Adrenal gland (tissue), 5 donors: ENCODE measurements around the gene ECI1.

Source experiments
- POLR2A ChIP-seq, 2 donors: fragments of 450-650 bp; IDR thresholded peaks; one replicate each; pipeline ENCODE4 v1.6.1; 2017; ENCODE audit warnings: antibody characterized with exemption in 2 of 2, mild to moderate bottlenecking in 2 of 2, moderate library complexity in 1 of 2
- TF ChIP-seq, protein P1 (sequence below), 6 experiments: fragments of 450-650 bp in 4 of 6; fragments of 200-600 bp in 2 of 6; sonication (generic) in 1 of 6; IDR thresholded peaks; 1 replicate in 5 of 6; 2 replicates in 1 of 6; pipeline versions ENCODE4 v1.5.1 to v1.8.0; 2016 to 2021; ENCODE audit warnings: antibody characterized with exemption in 6 of 6, mild to moderate bottlenecking in 2 of 6, moderate library complexity in 1 of 6
- donor health status: DM: no; HTN: no; CAD: no.

DNA sequence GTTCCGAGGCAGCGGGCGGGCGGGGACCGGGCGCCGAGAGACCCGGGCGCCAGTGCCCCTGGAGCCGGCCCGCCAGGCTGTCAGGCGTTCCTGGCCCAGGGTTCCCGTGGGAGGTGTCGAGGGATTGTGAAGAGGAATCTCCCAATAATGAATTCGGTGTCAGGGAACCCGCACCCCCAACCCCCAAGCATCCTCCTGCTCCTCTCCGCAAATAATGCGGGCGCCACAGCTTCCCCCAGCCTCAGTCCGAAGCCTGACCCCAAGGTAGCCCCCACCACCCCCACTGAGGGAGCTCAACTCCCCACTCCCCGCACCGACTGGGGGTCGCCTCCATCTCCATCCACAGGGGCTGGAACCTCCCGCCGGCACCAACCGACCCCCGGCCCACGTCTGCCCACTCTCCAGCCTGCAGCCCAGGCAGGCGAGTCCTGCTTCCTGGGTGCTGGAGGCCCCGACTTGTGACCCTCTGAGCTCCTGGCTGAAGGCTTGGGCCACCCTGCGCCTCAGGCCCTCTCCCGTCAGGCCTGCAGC, 54.3 kb downstream of the ECI1 start:
- TF ChIP-seq, protein P1, sequence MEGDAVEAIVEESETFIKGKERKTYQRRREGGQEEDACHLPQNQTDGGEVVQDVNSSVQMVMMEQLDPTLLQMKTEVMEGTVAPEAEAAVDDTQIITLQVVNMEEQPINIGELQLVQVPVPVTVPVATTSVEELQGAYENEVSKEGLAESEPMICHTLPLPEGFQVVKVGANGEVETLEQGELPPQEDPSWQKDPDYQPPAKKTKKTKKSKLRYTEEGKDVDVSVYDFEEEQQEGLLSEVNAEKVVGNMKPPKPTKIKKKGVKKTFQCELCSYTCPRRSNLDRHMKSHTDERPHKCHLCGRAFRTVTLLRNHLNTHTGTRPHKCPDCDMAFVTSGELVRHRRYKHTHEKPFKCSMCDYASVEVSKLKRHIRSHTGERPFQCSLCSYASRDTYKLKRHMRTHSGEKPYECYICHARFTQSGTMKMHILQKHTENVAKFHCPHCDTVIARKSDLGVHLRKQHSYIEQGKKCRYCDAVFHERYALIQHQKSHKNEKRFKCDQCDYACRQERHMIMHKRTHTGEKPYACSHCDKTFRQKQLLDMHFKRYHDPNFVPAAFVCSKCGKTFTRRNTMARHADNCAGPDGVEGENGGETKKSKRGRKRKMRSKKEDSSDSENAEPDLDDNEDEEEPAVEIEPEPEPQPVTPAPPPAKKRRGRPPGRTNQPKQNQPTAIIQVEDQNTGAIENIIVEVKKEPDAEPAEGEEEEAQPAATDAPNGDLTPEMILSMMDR (IDR thresholded peaks at IDR 0.05), result no peak
- no peak for TF ChIP-seq POLR2A (IDR thresholded peaks at IDR 0.05)
